Upper lobe of right lung (tissue), 1 donor: ENCODE data around the gene ULBP2. TPM values are rescaled to one million over a fixed set of nuclear protein-coding genes. Genes with fewer than 3 reads are reported as not detected.

Experiments
- ATAC-seq: fragments of 200-7000 bp; cut with Tn5 transposase; one replicate; pipeline ENCODE4 v1.9.1; 2020; ENCODE audit warnings: mild to moderate bottlenecking, moderate library complexity
- DNase-seq: peaks from one replicate; pipeline ENCODE4 v3.0.0-alpha.2; 2020
- H3K27ac ChIP-seq: fragments of 200-600 bp; one replicate; pipeline ENCODE4 v1.8.0; 2022
- H3K27me3 ChIP-seq: fragments of 200-600 bp; one replicate; pipeline ENCODE4 v1.8.0; 2022; ENCODE audit warnings: mild to moderate bottlenecking
- H3K36me3 ChIP-seq: fragments of 200-600 bp; one replicate; pipeline ENCODE4 v1.8.0; 2022
- H3K4me1 ChIP-seq: fragments of 200-600 bp; one replicate; pipeline ENCODE4 v1.8.0; 2022
- H3K4me3 ChIP-seq: fragments of 200-600 bp; one replicate; pipeline ENCODE4 v1.8.0; 2022; ENCODE audit warnings: mild to moderate bottlenecking
- H3K9me3 ChIP-seq: fragments of 200-600 bp; one replicate; pipeline ENCODE4 v1.8.0; 2022
- CTCF ChIP-seq: fragments of 200-600 bp; IDR thresholded peaks from one replicate; pipeline ENCODE4 v1.8.0; 2022; ENCODE audit warnings: antibody characterized with exemption
- intact Hi-C: fragments of 100-400 bp; cut with DNase I; formaldehyde crosslinking; loops from one replicate; pipeline ENCODE4 v1.11.0; 2022
- total RNA-seq: library from RNA; stranded (reverse); fragmentation: NEBNext Ultra II Directional; extraction: Animal tissue kit (Norgen Biotek cat#: 25700); gene quantifications from one replicate; pipeline ENCODE4 v1.2.1, GENCODE V29; 2021
- donor health status: DM: no; HTN: yes; CAD: no; lungs with severe emphysema.

Gene ULBP2
- total RNA-seq, 1 donor from 2014 or later = 2.3 TPM

- Histone ChIP-seq H3K4me1 (no peaks in the 10 kb centered on the region), H3K27ac (no peak overlapping the region), H3K4me3 (no peak overlapping the region), H3K9me3 (no peaks in the 10 kb centered on the region), H3K36me3 (no peaks in the 10 kb centered on the region), H3K27me3 (peaks cover 31% of the 10 kb centered on the region)
- no peak for TF ChIP-seq CTCF
- intact Hi-C loops = no loop called here
- ATAC-seq (no peak), DNase-seq (no peak)
These were observed 37.5 kb downstream of the ULBP2 start for GRCh38 chr6:149979293-149979692.

- no peak for TF ChIP-seq CTCF
- intact Hi-C loops = no loop called here
- Histone ChIP-seq H3K9me3 (no peaks in the 10 kb centered on the region), H3K4me3 (no peak overlapping the region), H3K4me1 (no peaks in the 10 kb centered on the region), H3K27me3 (peaks cover 67% of the 10 kb centered on the region), H3K36me3 (no peaks in the 10 kb centered on the region), H3K27ac (no peak overlapping the region)
- ATAC-seq (no peak), DNase-seq (no peak)
These were observed 41.3 kb downstream of the ULBP2 start for GRCh38 chr6:149983145-149983544.

- H3K36me3 ChIP-seq = no peaks in the 10 kb centered on the region
- no peaks in the 10 kb centered on the region for H3K9me3 ChIP-seq
- H3K4me1 ChIP-seq = peaks cover 2% of the 10 kb centered on the region
- intact Hi-C loops = no loop called here
- no peak for ATAC-seq
- no peak overlapping the region for H3K4me3 ChIP-seq
- H3K27me3 ChIP-seq = peaks cover 80% of the 10 kb centered on the region
- H3K27ac ChIP-seq = no peak overlapping the region
- no peak for DNase-seq
- TF ChIP-seq CTCF = no peak
These were observed 43.0 kb downstream of the ULBP2 start for GRCh38 chr6:149984773-149985172.

GRCh38 chr6:149985481-149985937 is 43.7 kb downstream of the ULBP2 start:
- Histone ChIP-seq H3K4me3 (no peak overlapping the region), H3K9me3 (no peaks in the 10 kb centered on the region), H3K27ac (no peak overlapping the region), H3K27me3 (peaks cover 81% of the 10 kb centered on the region), H3K36me3 (no peaks in the 10 kb centered on the region), H3K4me1 (peaks cover 9% of the 10 kb centered on the region)
- no peak for TF ChIP-seq CTCF
- intact Hi-C loops = no loop called here
- DNase-seq (no peak), ATAC-seq (no peak)

- intact Hi-C loops = no loop called here
These were observed 45.8 kb downstream of the ULBP2 start for GRCh38 chr6:149987602-149988107.

More at GRCh38 chr6:149987602-149988107, 45.8 kb downstream of the ULBP2 start:
- DNase-seq (no peak), ATAC-seq (no peak)
- Histone ChIP-seq H3K9me3 (no peaks in the 10 kb centered on the region), H3K36me3 (no peaks in the 10 kb centered on the region), H3K4me3 (no peak overlapping the region), H3K27me3 (peaks cover 87% of the 10 kb centered on the region), H3K4me1 (peaks cover 17% of the 10 kb centered on the region), H3K27ac (no peak overlapping the region)
- no peak for TF ChIP-seq CTCF
